ENCODE results near the gene BTRC. TPM values are rescaled to one million over a fixed set of nuclear protein-coding genes. Genes with fewer than 3 reads are reported as not detected.
"Not testable (repeated sequence)": the region's sequence is repeated elsewhere in the genome, so short reads cannot be mapped to it uniquely, and the experiment has no call there.

Gene BTRC
- total and polyA plus RNA-seq, 2 donors (not counting 3 experiments of a cell fraction or from before 2014, with no cell fraction given) = 11.6 to 18.5 TPM

DNA sequence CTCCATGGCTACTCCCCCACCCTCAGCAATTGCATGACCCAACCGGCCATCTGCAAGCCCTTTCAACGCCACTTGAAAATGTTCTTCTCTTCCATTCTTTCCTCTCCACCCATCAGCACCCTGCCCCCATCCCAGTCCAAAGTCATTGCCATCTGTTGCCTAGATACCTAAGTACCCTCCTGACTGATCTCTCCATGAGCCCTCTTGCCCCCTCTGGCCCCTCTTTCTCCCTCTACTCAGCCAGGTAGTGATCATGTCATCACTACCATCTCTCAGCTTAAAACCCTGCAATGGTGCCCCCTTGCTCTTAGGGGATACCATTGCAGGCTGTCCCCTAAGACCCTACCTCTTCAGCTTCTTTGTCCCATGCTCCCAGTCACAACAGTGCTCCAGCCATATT is 30.5 kb upstream of the BTRC start:
- no TSS peak for BruUV-seq (replicated peaks)
- Histone ChIP-seq H2AFZ (ENCODE audit: low read depth, low read length) (no peak overlapping the region), H3K4me2 (ENCODE audit: insufficient read depth, low read length) (no peak overlapping the region), H3K36me3 (ENCODE audit: control insufficient read depth in 2 of 2, extremely low read depth in 1 of 2, insufficient read depth in 2 of 2, low read length in 2 of 2) (no peaks in the 10 kb centered on the region), H3K4me3 (replicated peaks in 1 of 3; ENCODE audit: insufficient read depth in 1 of 3, low read depth in 1 of 3, low read length in 3 of 3) (no peak overlapping the region), H3K9me3 (replicated peaks; ENCODE audit: control insufficient read depth, insufficient read depth, low read length) (no peaks in the 10 kb centered on the region), H3K79me2 (ENCODE audit: control insufficient read depth, insufficient read depth, low read length) (no peaks in the 10 kb centered on the region), H3K9me1 (replicated peaks; ENCODE audit: control insufficient read depth, extremely low read depth, insufficient read depth, low read length) (no peaks in the 10 kb centered on the region), H3K4me1 (ENCODE audit: control insufficient read depth, extremely low read depth, insufficient read depth, low read length) (no peaks in the 10 kb centered on the region), H4K20me1 (replicated peaks; ENCODE audit: control insufficient read depth, extremely low read depth, insufficient read depth, low read length) (no peaks in the 10 kb centered on the region), H3K27me3 (ENCODE audit: control insufficient read depth in 2 of 2, insufficient read depth in 2 of 2, low read length in 2 of 2) (peaks cover 7 to 14% of the 10 kb centered on the region in 2 experiments), H3K27ac (ENCODE audit: insufficient read depth, low read depth, low read length) (no peak overlapping the region), H3K9ac (replicated peaks; ENCODE audit: extremely low read depth, insufficient read depth, low read length) (no peak overlapping the region)
- TF ChIP-seq FOS (IDR thresholded peaks at IDR 0.05; ENCODE audit: borderline replicate concordance, insufficient read depth, low read length) (no peak), POLR2AphosphoS5 (IDR thresholded peaks at IDR 0.05; ENCODE audit: insufficient read depth, low read depth, low read length) (no peak), MYC (IDR thresholded peaks at IDR 0.05; ENCODE audit: low read depth, low read length) (no peak), JUN (IDR thresholded peaks at IDR 0.05; ENCODE audit: borderline replicate concordance, insufficient read depth, insufficient read length, low read depth) (no peak)
- TF ChIP-seq, protein P1, sequence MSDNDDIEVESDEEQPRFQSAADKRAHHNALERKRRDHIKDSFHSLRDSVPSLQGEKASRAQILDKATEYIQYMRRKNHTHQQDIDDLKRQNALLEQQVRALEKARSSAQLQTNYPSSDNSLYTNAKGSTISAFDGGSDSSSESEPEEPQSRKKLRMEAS (IDR thresholded peaks at IDR 0.05; ENCODE audit: insufficient read depth, insufficient read length) = no peak
- dilution Hi-C loops (cut with MboI; ENCODE audit: extremely low pct_ligation_motif_present, low sequenced_read_pairs) = no loop called here
- intact Hi-C loops (cut with micrococcal nuclease) = no loop called here
- ChIA-PET CTCF (no interaction called here), POLR2A (no interaction called here)
- FAIRE-seq (no peak), DNase-seq (ENCODE audit: low read depth, low spot score) (no peak)

DNA sequence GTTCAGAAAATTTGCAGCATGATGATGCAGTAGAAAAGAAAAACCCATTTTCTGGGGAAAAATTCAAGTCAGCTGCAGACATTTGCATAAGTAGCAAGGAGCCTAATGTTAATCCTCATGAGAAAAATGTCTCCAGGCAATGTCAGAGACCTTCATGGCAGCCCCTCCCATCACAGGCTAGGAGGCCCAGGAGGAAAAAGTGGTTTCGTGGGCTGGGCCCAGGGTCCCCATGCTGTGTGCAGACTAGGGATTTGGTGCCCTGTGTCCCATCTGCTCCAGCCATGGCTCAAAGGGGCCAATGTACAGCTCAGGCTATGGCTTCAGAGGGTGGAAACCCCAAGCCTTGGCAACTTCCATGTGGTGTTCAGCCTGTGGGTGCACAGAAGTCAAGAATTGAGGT is 26.5 kb upstream of the BTRC start:
- peaks cover 19 to 26% of the 10 kb centered on the region in 2 experiments for H3K27me3 ChIP-seq (ENCODE audit: control insufficient read depth in 2 of 2, insufficient read depth in 2 of 2, low read length in 2 of 2)
- H3K4me3 ChIP-seq (replicated peaks in 1 of 3; ENCODE audit: insufficient read depth in 1 of 3, low read depth in 1 of 3, low read length in 3 of 3); DNase-seq (ENCODE audit: low read depth, low spot score); BruUV-seq (replicated peaks); H3K79me2 ChIP-seq (ENCODE audit: control insufficient read depth, insufficient read depth, low read length); H3K9me3 ChIP-seq (replicated peaks; ENCODE audit: control insufficient read depth, insufficient read depth, low read length); H3K4me1 ChIP-seq (ENCODE audit: control insufficient read depth, extremely low read depth, insufficient read depth, low read length); H3K9me1 ChIP-seq (replicated peaks; ENCODE audit: control insufficient read depth, extremely low read depth, insufficient read depth, low read length); H2AFZ ChIP-seq (ENCODE audit: low read depth, low read length); dilution Hi-C loops (cut with MboI; ENCODE audit: extremely low pct_ligation_motif_present, low sequenced_read_pairs); intact Hi-C loops (cut with micrococcal nuclease); H3K9ac ChIP-seq (replicated peaks; ENCODE audit: extremely low read depth, insufficient read depth, low read length); FAIRE-seq; H4K20me1 ChIP-seq (replicated peaks; ENCODE audit: control insufficient read depth, extremely low read depth, insufficient read depth, low read length); H3K36me3 ChIP-seq (ENCODE audit: control insufficient read depth in 2 of 2, extremely low read depth in 1 of 2, insufficient read depth in 2 of 2, low read length in 2 of 2); CTCF ChIA-PET; H3K27ac ChIP-seq (ENCODE audit: insufficient read depth, low read depth, low read length); H3K4me2 ChIP-seq (ENCODE audit: insufficient read depth, low read length); POLR2A ChIA-PET: not testable (repeated sequence)
